Adrenal gland (tissue), 5 donors: ENCODE data around the gene CNTN4.

Experiments
- CTCF ChIP-seq, 6 experiments: fragments of 450-650 bp in 4 of 6; fragments of 200-600 bp in 2 of 6; sonication (generic) in 1 of 6; IDR thresholded peaks; 1 replicate in 5 of 6; 2 replicates in 1 of 6; pipeline versions ENCODE4 v1.5.1 to v1.8.0; 2016 to 2021; ENCODE audit warnings: antibody characterized with exemption in 6 of 6, mild to moderate bottlenecking in 2 of 6, moderate library complexity in 1 of 6
- POLR2A ChIP-seq, 2 donors: fragments of 450-650 bp; IDR thresholded peaks; one replicate each; pipeline ENCODE4 v1.6.1; 2017; ENCODE audit warnings: antibody characterized with exemption in 2 of 2, mild to moderate bottlenecking in 2 of 2, moderate library complexity in 1 of 2
- donor health status: DM: no; HTN: no; CAD: no.

GRCh38 chr3:2680236-2680635, 581.6 kb downstream of the CNTN4 start:
- TF ChIP-seq CTCF (IDR thresholded peaks at IDR 0.05) (no peak), POLR2A (IDR thresholded peaks at IDR 0.05) (no peak)
